ENCODE measurements around the gene METTL16. TPM values are rescaled to one million over a fixed set of nuclear protein-coding genes. Genes with fewer than 3 reads are reported as not detected.

Gene METTL16
- total and polyA plus RNA-seq, 2 of the 8 experiments (the other 6 are each of a cell fraction or from before 2014, with no cell fraction given): 22.8 to 59.4 TPM

- TF ChIP-seq CHD7 (IDR thresholded peaks at IDR 0.05; ENCODE audit: insufficient replicate concordance, low read length) (no peak), FOSL1 (IDR thresholded peaks at IDR 0.05; ENCODE audit: insufficient read depth, low read depth, low read length) (peak; percentile 38; the same call in 1 of the 2 replicates), MAFK (IDR thresholded peaks at IDR 0.05; ENCODE audit: low read depth, low read length) (no peak), BRCA1 (IDR thresholded peaks at IDR 0.05; ENCODE audit: low read depth, low read length) (no peak), GABPA (IDR thresholded peaks at IDR 0.05; ENCODE audit: borderline replicate concordance, insufficient read depth, low read length) (no peak), CTCF (IDR thresholded peaks at IDR 0.05; ENCODE audit: control extremely low read depth in 1 of 3, insufficient read depth in 1 of 3, low read depth in 1 of 3, low read length in 3 of 3) (no peak)
Observed at GRCh38 chr17:2399572-2400473, 111.9 kb downstream of the METTL16 start (continued).
